ENCODE data around the gene SLC25A34. TPM values are rescaled to one million over a fixed set of nuclear protein-coding genes. Genes with fewer than 3 reads are reported as not detected.

SLC25A34 gene
- total RNA-seq, 1 donor from 2014 or later, result 1.6 TPM

- Histone ChIP-seq H3K4me3 (ENCODE audit: low read length in 3 of 3) (no peak overlapping the region), H3K36me3 (ENCODE audit: control insufficient read depth in 3 of 3, insufficient read depth in 3 of 3, low read length in 3 of 3) (no peaks in the 10 kb centered on the region), H3K4me1 (ENCODE audit: control insufficient read depth in 3 of 3, insufficient read depth in 3 of 3, low read length in 3 of 3) (peaks cover 0 to 2% (median 0%) of the 10 kb centered on the region in 3 donors), H3K27ac (ENCODE audit: low read depth, low read length) (no peak overlapping the region), H3K9ac (ENCODE audit: low read depth in 1 of 3, low read length in 3 of 3) (no peak overlapping the region), H3K27me3 (ENCODE audit: control insufficient read depth in 3 of 3, insufficient read depth in 3 of 3, low read length in 3 of 3) (no peaks in the 10 kb centered on the region), H3K9me3 (ENCODE audit: control insufficient read depth in 3 of 3, low read length in 3 of 3) (no peaks in the 10 kb centered on the region)
Observed at GRCh38 chr1:15748264-15748663, 12.2 kb downstream of the SLC25A34 start.

GRCh38 chr1:15748690-15749398 lies 12.8 kb downstream of the SLC25A34 start:
- Histone ChIP-seq H3K9ac (ENCODE audit: low read depth in 1 of 3, low read length in 3 of 3) (peak overlapping the region in 1 of 3 donors; percentile 8), H3K27ac (ENCODE audit: low read depth, low read length) (no peak overlapping the region), H3K9me3 (ENCODE audit: control insufficient read depth in 3 of 3, low read length in 3 of 3) (no peaks in the 10 kb centered on the region), H3K27me3 (ENCODE audit: control insufficient read depth in 3 of 3, insufficient read depth in 3 of 3, low read length in 3 of 3) (no peaks in the 10 kb centered on the region), H3K4me1 (ENCODE audit: control insufficient read depth in 3 of 3, insufficient read depth in 3 of 3, low read length in 3 of 3) (peaks cover 0 to 2% (median 0%) of the 10 kb centered on the region in 3 donors), H3K36me3 (ENCODE audit: control insufficient read depth in 3 of 3, insufficient read depth in 3 of 3, low read length in 3 of 3) (no peaks in the 10 kb centered on the region), H3K4me3 (ENCODE audit: low read length in 3 of 3) (no peak overlapping the region)

- Histone ChIP-seq H3K9ac (ENCODE audit: low read depth in 1 of 3, low read length in 3 of 3) (peak overlapping the region in 1 of 3 donors; percentile 8), H3K27ac (ENCODE audit: low read depth, low read length) (no peak overlapping the region), H3K36me3 (ENCODE audit: control insufficient read depth in 3 of 3, insufficient read depth in 3 of 3, low read length in 3 of 3) (no peaks in the 10 kb centered on the region), H3K27me3 (ENCODE audit: control insufficient read depth in 3 of 3, insufficient read depth in 3 of 3, low read length in 3 of 3) (no peaks in the 10 kb centered on the region), H3K9me3 (ENCODE audit: control insufficient read depth in 3 of 3, low read length in 3 of 3) (no peaks in the 10 kb centered on the region), H3K4me1 (ENCODE audit: control insufficient read depth in 3 of 3, insufficient read depth in 3 of 3, low read length in 3 of 3) (peaks cover 0 to 2% (median 0%) of the 10 kb centered on the region in 3 donors), H3K4me3 (ENCODE audit: low read length in 3 of 3) (no peak overlapping the region)
Observed at GRCh38 chr1:15749399-15750291, 13.6 kb downstream of the SLC25A34 start.

GRCh38 chr1:15750924-15751323 lies 14.9 kb downstream of the SLC25A34 start:
- no peak overlapping the region for H3K9ac ChIP-seq (ENCODE audit: low read depth in 1 of 3, low read length in 3 of 3)
- H3K27me3 ChIP-seq (ENCODE audit: control insufficient read depth in 3 of 3, insufficient read depth in 3 of 3, low read length in 3 of 3), result no peaks in the 10 kb centered on the region
- H3K27ac ChIP-seq (ENCODE audit: low read depth, low read length), result no peak overlapping the region
- no peak overlapping the region for H3K4me3 ChIP-seq (ENCODE audit: low read length in 3 of 3)
- peaks cover 0 to 4% (median 0%) of the 10 kb centered on the region in 3 donors for H3K4me1 ChIP-seq (ENCODE audit: control insufficient read depth in 3 of 3, insufficient read depth in 3 of 3, low read length in 3 of 3)
- no peaks in the 10 kb centered on the region for H3K36me3 ChIP-seq (ENCODE audit: control insufficient read depth in 3 of 3, insufficient read depth in 3 of 3, low read length in 3 of 3)
- H3K9me3 ChIP-seq (ENCODE audit: control insufficient read depth in 3 of 3, low read length in 3 of 3), result no peaks in the 10 kb centered on the region

GRCh38 chr1:15751717-15752116 lies 15.7 kb downstream of the SLC25A34 start:
- no peak overlapping the region for H3K27ac ChIP-seq (ENCODE audit: low read depth, low read length)
- peaks cover 0 to 3% (median 3%) of the 10 kb centered on the region in 3 donors for H3K27me3 ChIP-seq (ENCODE audit: control insufficient read depth in 3 of 3, insufficient read depth in 3 of 3, low read length in 3 of 3)
- peaks cover 6 to 11% (median 7%) of the 10 kb centered on the region in 3 donors for H3K4me1 ChIP-seq (ENCODE audit: control insufficient read depth in 3 of 3, insufficient read depth in 3 of 3, low read length in 3 of 3)
- no peak overlapping the region for H3K9ac ChIP-seq (ENCODE audit: low read depth in 1 of 3, low read length in 3 of 3)
- no peaks in the 10 kb centered on the region for H3K9me3 ChIP-seq (ENCODE audit: control insufficient read depth in 3 of 3, low read length in 3 of 3)
- no peak overlapping the region for H3K4me3 ChIP-seq (ENCODE audit: low read length in 3 of 3)
- no peaks in the 10 kb centered on the region for H3K36me3 ChIP-seq (ENCODE audit: control insufficient read depth in 3 of 3, insufficient read depth in 3 of 3, low read length in 3 of 3)

GRCh38 chr1:15753776-15754175 lies 17.7 kb downstream of the SLC25A34 start:
- Histone ChIP-seq H3K9me3 (ENCODE audit: control insufficient read depth in 3 of 3, low read length in 3 of 3) (no peaks in the 10 kb centered on the region), H3K27ac (ENCODE audit: low read depth, low read length) (no peak overlapping the region)

GRCh38 chr1:15755021-15755645 lies 19.1 kb downstream of the SLC25A34 start:
- Histone ChIP-seq H3K4me1 (ENCODE audit: control insufficient read depth in 3 of 3, insufficient read depth in 3 of 3, low read length in 3 of 3) (peaks cover 11 to 22% (median 17%) of the 10 kb centered on the region in 3 donors), H3K36me3 (ENCODE audit: control insufficient read depth in 3 of 3, insufficient read depth in 3 of 3, low read length in 3 of 3) (no peaks in the 10 kb centered on the region), H3K9me3 (ENCODE audit: control insufficient read depth in 3 of 3, low read length in 3 of 3) (no peaks in the 10 kb centered on the region), H3K4me3 (ENCODE audit: low read length in 3 of 3) (no peak overlapping the region), H3K27ac (ENCODE audit: low read depth, low read length) (no peak overlapping the region), H3K27me3 (ENCODE audit: control insufficient read depth in 3 of 3, insufficient read depth in 3 of 3, low read length in 3 of 3) (peaks cover 0 to 21% (median 13%) of the 10 kb centered on the region in 3 donors), H3K9ac (ENCODE audit: low read depth in 1 of 3, low read length in 3 of 3) (no peak overlapping the region)

More at GRCh38 chr1:15753776-15754175, 17.7 kb downstream of the SLC25A34 start:
- no peak overlapping the region for H3K4me3 ChIP-seq (ENCODE audit: low read length in 3 of 3)
- H3K9ac ChIP-seq (ENCODE audit: low read depth in 1 of 3, low read length in 3 of 3), result no peak overlapping the region
- H3K36me3 ChIP-seq (ENCODE audit: control insufficient read depth in 3 of 3, insufficient read depth in 3 of 3, low read length in 3 of 3), result no peaks in the 10 kb centered on the region
- peaks cover 0 to 16% (median 4%) of the 10 kb centered on the region in 3 donors for H3K27me3 ChIP-seq (ENCODE audit: control insufficient read depth in 3 of 3, insufficient read depth in 3 of 3, low read length in 3 of 3)
- peaks cover 7 to 22% (median 14%) of the 10 kb centered on the region in 3 donors for H3K4me1 ChIP-seq (ENCODE audit: control insufficient read depth in 3 of 3, insufficient read depth in 3 of 3, low read length in 3 of 3)

- H3K36me3 ChIP-seq (ENCODE audit: control insufficient read depth in 3 of 3, insufficient read depth in 3 of 3, low read length in 3 of 3), result no peaks in the 10 kb centered on the region
- H3K27me3 ChIP-seq (ENCODE audit: control insufficient read depth in 3 of 3, insufficient read depth in 3 of 3, low read length in 3 of 3), result peaks cover 0 to 23% (median 15%) of the 10 kb centered on the region in 3 donors
- no peak overlapping the region for H3K27ac ChIP-seq (ENCODE audit: low read depth, low read length)
- no peak overlapping the region for H3K9ac ChIP-seq (ENCODE audit: low read depth in 1 of 3, low read length in 3 of 3)
- H3K9me3 ChIP-seq (ENCODE audit: control insufficient read depth in 3 of 3, low read length in 3 of 3), result no peaks in the 10 kb centered on the region
- peaks cover 13 to 25% (median 19%) of the 10 kb centered on the region in 3 donors for H3K4me1 ChIP-seq (ENCODE audit: control insufficient read depth in 3 of 3, insufficient read depth in 3 of 3, low read length in 3 of 3)
- H3K4me3 ChIP-seq (ENCODE audit: low read length in 3 of 3), result no peak overlapping the region
Observed at GRCh38 chr1:15755646-15756040, 19.6 kb downstream of the SLC25A34 start.

GRCh38 chr1:15756143-15757015 lies 20.3 kb downstream of the SLC25A34 start:
- Histone ChIP-seq H3K9ac (ENCODE audit: low read depth in 1 of 3, low read length in 3 of 3) (peak overlapping the region in 1 of 3 donors; percentile 60), H3K27me3 (ENCODE audit: control insufficient read depth in 3 of 3, insufficient read depth in 3 of 3, low read length in 3 of 3) (peaks cover 0 to 30% (median 21%) of the 10 kb centered on the region in 3 donors), H3K36me3 (ENCODE audit: control insufficient read depth in 3 of 3, insufficient read depth in 3 of 3, low read length in 3 of 3) (no peaks in the 10 kb centered on the region), H3K9me3 (ENCODE audit: control insufficient read depth in 3 of 3, low read length in 3 of 3) (no peaks in the 10 kb centered on the region), H3K27ac (ENCODE audit: low read depth, low read length) (no peak overlapping the region), H3K4me3 (ENCODE audit: low read length in 3 of 3) (peak overlapping the region in 1 of 3 donors; percentile 49), H3K4me1 (ENCODE audit: control insufficient read depth in 3 of 3, insufficient read depth in 3 of 3, low read length in 3 of 3) (peaks cover 19 to 26% (median 20%) of the 10 kb centered on the region in 3 donors)
